B cell (primary cell): ENCODE data around the gene THBS2.

Experiments
- EZH2 ChIP-seq: IDR thresholded peaks from 2 replicates; pipeline ENCODE4 v1.6.1; 2012; ENCODE audit warnings: borderline replicate concordance, low read depth, mild to moderate bottlenecking, moderate library complexity, low read length; ENCODE audit not compliant: insufficient read depth, poor library complexity, severe bottlenecking
- TF ChIP-seq, protein P1 (sequence below): fragments of 200-600 bp; IDR thresholded peaks from one replicate; pipeline ENCODE4 v1.8.0; 2022; ENCODE audit warnings: antibody characterized with exemption, mild to moderate bottlenecking

DNA sequence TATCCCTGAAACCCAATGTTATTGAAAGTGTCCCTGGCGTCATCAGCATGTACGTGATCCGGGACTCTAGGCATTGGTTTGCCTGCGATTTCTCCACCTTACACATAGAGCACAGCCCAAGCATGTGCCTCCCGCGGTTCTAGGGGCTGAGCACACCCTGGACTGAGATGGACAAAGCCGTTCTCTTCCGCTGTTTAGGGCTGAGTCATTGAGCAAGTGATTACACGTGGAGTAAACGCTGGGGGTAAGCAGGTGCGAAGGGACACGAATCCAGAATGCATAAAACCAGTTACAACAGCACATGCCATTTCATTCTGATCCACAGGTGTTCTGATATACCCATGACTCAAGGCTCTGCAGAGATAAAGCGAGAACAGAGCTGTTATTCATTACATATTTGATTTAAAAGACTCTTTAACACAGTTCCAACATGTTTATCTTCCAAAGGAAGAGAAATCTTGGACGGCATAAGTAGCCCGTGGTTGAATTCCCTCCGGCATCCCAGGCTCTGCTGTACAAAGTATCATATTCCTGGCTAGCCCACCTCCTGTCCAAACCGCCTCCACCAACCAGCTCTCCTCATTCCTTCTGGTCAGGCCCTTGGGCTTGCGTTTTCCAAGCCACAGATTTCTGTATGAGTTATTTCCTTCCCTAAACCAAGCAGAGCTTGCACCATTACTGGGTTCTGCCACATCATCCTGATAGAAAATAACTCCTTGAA lies 36.1 kb upstream of the THBS2 start:
- TF ChIP-seq, protein P1, sequence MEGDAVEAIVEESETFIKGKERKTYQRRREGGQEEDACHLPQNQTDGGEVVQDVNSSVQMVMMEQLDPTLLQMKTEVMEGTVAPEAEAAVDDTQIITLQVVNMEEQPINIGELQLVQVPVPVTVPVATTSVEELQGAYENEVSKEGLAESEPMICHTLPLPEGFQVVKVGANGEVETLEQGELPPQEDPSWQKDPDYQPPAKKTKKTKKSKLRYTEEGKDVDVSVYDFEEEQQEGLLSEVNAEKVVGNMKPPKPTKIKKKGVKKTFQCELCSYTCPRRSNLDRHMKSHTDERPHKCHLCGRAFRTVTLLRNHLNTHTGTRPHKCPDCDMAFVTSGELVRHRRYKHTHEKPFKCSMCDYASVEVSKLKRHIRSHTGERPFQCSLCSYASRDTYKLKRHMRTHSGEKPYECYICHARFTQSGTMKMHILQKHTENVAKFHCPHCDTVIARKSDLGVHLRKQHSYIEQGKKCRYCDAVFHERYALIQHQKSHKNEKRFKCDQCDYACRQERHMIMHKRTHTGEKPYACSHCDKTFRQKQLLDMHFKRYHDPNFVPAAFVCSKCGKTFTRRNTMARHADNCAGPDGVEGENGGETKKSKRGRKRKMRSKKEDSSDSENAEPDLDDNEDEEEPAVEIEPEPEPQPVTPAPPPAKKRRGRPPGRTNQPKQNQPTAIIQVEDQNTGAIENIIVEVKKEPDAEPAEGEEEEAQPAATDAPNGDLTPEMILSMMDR = no peak
- TF ChIP-seq EZH2 = no peak
